WTC11 (cell line): ENCODE results near the gene HYAL2.

Source experiments
- CTCF ChIP-seq: fragments of 200-600 bp; IDR thresholded peaks from 2 replicates; pipeline ENCODE4 v1.8.0; 2022; ENCODE audit warnings: antibody characterized with exemption
- ESRRA ChIP-seq: sonication (generic); formaldehyde crosslinking; IDR thresholded peaks from 2 replicates; pipeline ENCODE4 v1.8.1; 2022; ENCODE audit warnings: mild to moderate bottlenecking, missing genetic modification reagents, borderline replicate concordance
- GABPB1 ChIP-seq: sonication (generic); formaldehyde crosslinking; IDR thresholded peaks from 2 replicates; pipeline ENCODE4 v1.8.1; 2023; ENCODE audit warnings: mild to moderate bottlenecking, missing genetic modification reagents
- IRF1 ChIP-seq: sonication (generic); formaldehyde crosslinking; IDR thresholded peaks from 2 replicates; pipeline ENCODE4 v1.8.0; 2023; ENCODE audit warnings: missing genetic modification reagents
- PRRX2 ChIP-seq: fragments of 250-450 bp; sonication (Bioruptor Pico); IDR thresholded peaks from 2 replicates; pipeline ENCODE4 v1.8.0; 2021; ENCODE audit warnings: mild to moderate bottlenecking
- SMAD3 ChIP-seq: sonication (generic); formaldehyde crosslinking; IDR thresholded peaks from 2 replicates; pipeline ENCODE4 v1.8.0; 2022; ENCODE audit warnings: missing genetic modification reagents, mild to moderate bottlenecking, borderline replicate concordance
- TCF7 ChIP-seq: sonication (generic); formaldehyde crosslinking; IDR thresholded peaks from 2 replicates; pipeline ENCODE4 v1.8.0; 2022; ENCODE audit warnings: mild to moderate bottlenecking, low read depth, missing genetic modification reagents, moderate library complexity
- TEAD4 ChIP-seq: sonication (generic); formaldehyde crosslinking; IDR thresholded peaks from 2 replicates; pipeline ENCODE4 v1.8.0; 2022; ENCODE audit warnings: mild to moderate bottlenecking, missing genetic modification reagents
- USF1 ChIP-seq: sonication (generic); formaldehyde crosslinking; IDR thresholded peaks from 2 replicates; pipeline ENCODE4 v1.8.0; 2022; ENCODE audit warnings: mild to moderate bottlenecking, missing genetic modification reagents
- ZBTB21 ChIP-seq: sonication (generic); formaldehyde crosslinking; IDR thresholded peaks from 2 replicates; pipeline ENCODE4 v1.8.1; 2023; ENCODE audit warnings: mild to moderate bottlenecking, missing genetic modification reagents, borderline replicate concordance
- ZNF263 ChIP-seq: sonication (generic); formaldehyde crosslinking; IDR thresholded peaks from 2 replicates; pipeline ENCODE4 v1.8.1; 2022; ENCODE audit warnings: low read depth, mild to moderate bottlenecking, moderate library complexity, missing genetic modification reagents
- TF ChIP-seq, protein P1 (sequence below): sonication (generic); formaldehyde crosslinking; IDR thresholded peaks from 2 replicates; pipeline ENCODE4 v1.8.0; 2022; ENCODE audit warnings: mild to moderate bottlenecking, missing genetic modification reagents
- TF ChIP-seq, protein P2 (sequence below): sonication (generic); formaldehyde crosslinking; IDR thresholded peaks from 2 replicates; pipeline ENCODE4 v1.8.1; 2022; ENCODE audit warnings: missing genetic modification reagents, borderline replicate concordance

GRCh38 chr3:50326182-50326541 lies 3.6 kb upstream of the HYAL2 start:
- TF ChIP-seq CTCF (no peak), USF1 (no peak), TEAD4 (CRISPR knock-in tag) (no peak), GABPB1 (no peak), TCF7 (CRISPR knock-in tag) (no peak), ESRRA (CRISPR knock-in tag) (no peak), ZBTB21 (CRISPR knock-in tag) (no peak), PRRX2 (no peak), IRF1 (CRISPR knock-in tag) (no peak), SMAD3 (no peak), ZNF263 (no peak)
- TF ChIP-seq, protein P1, sequence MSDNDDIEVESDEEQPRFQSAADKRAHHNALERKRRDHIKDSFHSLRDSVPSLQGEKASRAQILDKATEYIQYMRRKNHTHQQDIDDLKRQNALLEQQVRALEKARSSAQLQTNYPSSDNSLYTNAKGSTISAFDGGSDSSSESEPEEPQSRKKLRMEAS: no peak
- TF ChIP-seq, protein P2, sequence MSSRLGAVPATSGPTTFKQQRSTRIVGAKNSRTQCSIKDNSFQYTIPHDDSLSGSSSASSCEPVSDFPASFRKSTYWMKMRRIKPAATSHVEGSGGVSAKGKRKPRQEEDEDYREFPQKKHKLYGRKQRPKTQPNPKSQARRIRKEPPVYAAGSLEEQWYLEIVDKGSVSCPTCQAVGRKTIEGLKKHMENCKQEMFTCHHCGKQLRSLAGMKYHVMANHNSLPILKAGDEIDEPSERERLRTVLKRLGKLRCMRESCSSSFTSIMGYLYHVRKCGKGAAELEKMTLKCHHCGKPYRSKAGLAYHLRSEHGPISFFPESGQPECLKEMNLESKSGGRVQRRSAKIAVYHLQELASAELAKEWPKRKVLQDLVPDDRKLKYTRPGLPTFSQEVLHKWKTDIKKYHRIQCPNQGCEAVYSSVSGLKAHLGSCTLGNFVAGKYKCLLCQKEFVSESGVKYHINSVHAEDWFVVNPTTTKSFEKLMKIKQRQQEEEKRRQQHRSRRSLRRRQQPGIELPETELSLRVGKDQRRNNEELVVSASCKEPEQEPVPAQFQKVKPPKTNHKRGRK: no peak
